Tibial nerve (tissue), 4 donors: Measurements from ENCODE around the gene MGAT3. TPM values are rescaled to one million over a fixed set of nuclear protein-coding genes. Genes with fewer than 3 reads are reported as not detected.

ENCODE experiments used
- DNase-seq, 2 donors: peaks; one replicate each; pipeline ENCODE4 v3.0.0-alpha.2; 2019; ENCODE audit warnings: low spot score in 2 of 2
- H3K27ac ChIP-seq, 4 donors: fragments of 200-600 bp; sonication (generic) in 3 of 4; one replicate each; pipeline ENCODE4 v1.5.1; 2017 to 2019; ENCODE audit warnings: mild to moderate bottlenecking in 1 of 4
- H3K27me3 ChIP-seq, 2 donors: fragments of 200-600 bp; sonication (generic) in 1 of 2; one replicate each; pipeline versions ENCODE4 v1.5.1 to v1.6.0; 2017 to 2019
- H3K36me3 ChIP-seq, 3 donors: fragments of 200-600 bp; sonication (generic); one replicate each; pipeline ENCODE4 v1.5.1; 2018 to 2019
- H3K4me1 ChIP-seq, 4 donors: fragments of 200-600 bp; sonication (generic) in 3 of 4; one replicate each; pipeline ENCODE4 v1.5.1; 2017 to 2019
- H3K4me3 ChIP-seq, 4 donors: fragments of 200-600 bp; sonication (generic) in 3 of 4; one replicate each; pipeline ENCODE4 v1.5.1; 2017 to 2019; ENCODE audit warnings: mild to moderate bottlenecking in 1 of 4, moderate library complexity in 1 of 4
- H3K9me3 ChIP-seq, 4 donors: fragments of 200-600 bp; sonication (generic) in 3 of 4; one replicate each; pipeline ENCODE4 v1.5.1; 2017 to 2019
- CTCF ChIP-seq, 5 experiments: fragments of 200-600 bp in 3 of 5; fragments of 450-650 bp in 2 of 5; sonication (generic) in 3 of 5; IDR thresholded peaks; one replicate each; pipeline ENCODE4 v1.5.1; 2016 to 2019; ENCODE audit warnings: antibody characterized with exemption in 5 of 5, mild to moderate bottlenecking in 3 of 5, moderate library complexity in 2 of 5
- EP300 ChIP-seq, 2 donors: sonication (generic); formaldehyde crosslinking; IDR thresholded peaks; one replicate each; pipeline ENCODE4 v1.6.1; 2017; ENCODE audit warnings: antibody characterized with exemption in 2 of 2, mild to moderate bottlenecking in 1 of 2
- POLR2A ChIP-seq, 2 donors: fragments of 450-650 bp; IDR thresholded peaks; one replicate each; pipeline ENCODE4 v1.6.1; 2017; ENCODE audit warnings: antibody characterized with exemption in 2 of 2, mild to moderate bottlenecking in 2 of 2, moderate library complexity in 2 of 2
- WGBS, 2 donors: methylation state at CpG; one replicate each; pipeline ENCODE4 v1.1.5; 2018; 5-methylcytosine and 5-hydroxymethylcytosine counted together
- total RNA-seq, 4 donors: library from RNA; depleted of rRNA; stranded (reverse); fragments of >200 nt; gene quantifications; one replicate each; pipeline ENCODE4 v1.1.0, GENCODE V29; 2016

Gene MGAT3
- total RNA-seq, 4 donors from 2014 or later: 26.2 to 32.7 (median 32.2) TPM

- H3K4me1 ChIP-seq: peaks cover 0 to 100% (median 86%) of the 10 kb centered on the region in 4 donors
- no peak overlapping the region for H3K4me3 ChIP-seq
- WGBS, 2 donors: 53% methylated on average over 20 to 26 of the region's 26 CpGs
- H3K36me3 ChIP-seq: no peaks in the 10 kb centered on the region
- peak in 1 of 2 donors; percentile 37 for TF ChIP-seq EP300 (IDR thresholded peaks at IDR 0.05)
- TF ChIP-seq POLR2A (IDR thresholded peaks at IDR 0.05): peak in 1 of 2 donors; percentile 14
- no peak for TF ChIP-seq CTCF (IDR thresholded peaks at IDR 0.05)
- DNase-seq: no peak
- no peaks in the 10 kb centered on the region for H3K27me3 ChIP-seq
- H3K9me3 ChIP-seq: no peaks in the 10 kb centered on the region
- peak overlapping the region; percentile 76 to 95 (median 88) for H3K27ac ChIP-seq
Observed at GRCh38 chr22:39469681-39470450, 13.1 kb downstream of the MGAT3 start.

GRCh38 chr22:39470451-39471291 is 13.9 kb downstream of the MGAT3 start:
- H3K27me3 ChIP-seq: no peaks in the 10 kb centered on the region
- no peak overlapping the region for H3K4me3 ChIP-seq
- DNase-seq: no peak
- no peak for TF ChIP-seq EP300 (IDR thresholded peaks at IDR 0.05)
- no peak for TF ChIP-seq CTCF (IDR thresholded peaks at IDR 0.05)
- TF ChIP-seq POLR2A (IDR thresholded peaks at IDR 0.05): no peak
- H3K4me1 ChIP-seq: peaks cover 0 to 100% (median 82%) of the 10 kb centered on the region in 4 donors
- no peaks in the 10 kb centered on the region for H3K36me3 ChIP-seq
- H3K9me3 ChIP-seq: no peaks in the 10 kb centered on the region
- WGBS, 2 donors: 44 to 45% methylated on average over 16 of the region's 16 CpGs
- H3K27ac ChIP-seq: peak overlapping the region; percentile 76 to 95 (median 88)

- Histone ChIP-seq H3K4me1 (peaks cover 0 to 100% (median 77%) of the 10 kb centered on the region in 4 donors), H3K27me3 (no peaks in the 10 kb centered on the region), H3K4me3 (no peak overlapping the region), H3K27ac (peak overlapping the region; percentile 76 to 95 (median 88)), H3K9me3 (no peaks in the 10 kb centered on the region), H3K36me3 (no peaks in the 10 kb centered on the region)
- TF ChIP-seq POLR2A (IDR thresholded peaks at IDR 0.05): no peak
- no peak for TF ChIP-seq CTCF (IDR thresholded peaks at IDR 0.05)
- TF ChIP-seq EP300 (IDR thresholded peaks at IDR 0.05): peak in 1 of 2 donors; percentile 41
- 12 to 13% methylated on average over 13 of the region's 13 CpGs for WGBS, 2 donors
- DNase-seq: no peak
Observed at GRCh38 chr22:39471381-39472141, 14.7 kb downstream of the MGAT3 start.

GRCh38 chr22:39472570-39473556 is 16.1 kb downstream of the MGAT3 start:
- no peaks in the 10 kb centered on the region for H3K27me3 ChIP-seq
- H3K4me3 ChIP-seq: no peak overlapping the region
- TF ChIP-seq EP300 (IDR thresholded peaks at IDR 0.05) (no peak), POLR2A (IDR thresholded peaks at IDR 0.05) (no peak), CTCF (IDR thresholded peaks at IDR 0.05) (no peak)
- DNase-seq: no peak
- peak overlapping the region; percentile 76 to 95 (median 88) for H3K27ac ChIP-seq
- no peaks in the 10 kb centered on the region for H3K9me3 ChIP-seq
- peaks cover 0 to 100% (median 69%) of the 10 kb centered on the region in 4 donors for H3K4me1 ChIP-seq
- peaks cover 0 to 6% (median 5%) of the 10 kb centered on the region in 3 donors for H3K36me3 ChIP-seq
- WGBS, 2 donors: 54 to 69% methylated on average over 15 to 19 of the region's 19 CpGs
